Epithelial cell of prostate (primary cell): Measurements from ENCODE around the gene BNC2.

ENCODE experiments used
- DNase-seq: peaks from one replicate; pipeline ENCODE4 v3.0.0-alpha.2; 2011; ENCODE audit warnings: low read depth, low spot score
- H3K27ac ChIP-seq: fragments of 450-650 bp; 2 replicates; pipeline ENCODE4 v1.5.1; 2017; ENCODE audit warnings: mild to moderate bottlenecking

Gene BNC2

GRCh38 chr9:16689351-16689938, 181.0 kb downstream of the BNC2 start:
- H3K27ac ChIP-seq = no peak overlapping the region
- no peak for DNase-seq

- H3K27ac ChIP-seq = no peak overlapping the region
- DNase-seq = no peak
Observed at GRCh38 chr9:16688814-16689213, 181.7 kb downstream of the BNC2 start.

GRCh38 chr9:16687678-16688369, 182.6 kb downstream of the BNC2 start:
- DNase-seq = no peak
- no peak overlapping the region for H3K27ac ChIP-seq

- DNase-seq = no peak
- no peak overlapping the region for H3K27ac ChIP-seq
Observed at GRCh38 chr9:16683326-16683725, 187.1 kb downstream of the BNC2 start.

GRCh38 chr9:16682273-16682672, 188.2 kb downstream of the BNC2 start:
- H3K27ac ChIP-seq = no peak overlapping the region
- DNase-seq = no peak

- DNase-seq = no peak
- no peak overlapping the region for H3K27ac ChIP-seq
Observed at GRCh38 chr9:16681652-16681987, 188.8 kb downstream of the BNC2 start.

GRCh38 chr9:16680975-16681651, 189.4 kb downstream of the BNC2 start:
- no peak for DNase-seq
- H3K27ac ChIP-seq = no peak overlapping the region

GRCh38 chr9:16680541-16680940, 189.9 kb downstream of the BNC2 start:
- H3K27ac ChIP-seq = no peak overlapping the region
- no peak for DNase-seq

GRCh38 chr9:16679327-16679821, 191.1 kb downstream of the BNC2 start:
- no peak overlapping the region for H3K27ac ChIP-seq
- DNase-seq = no peak

- no peak for DNase-seq
- H3K27ac ChIP-seq = no peak overlapping the region
Observed at GRCh38 chr9:16676519-16676918, 194.0 kb downstream of the BNC2 start.

- DNase-seq = no peak
Observed at GRCh38 chr9:16675131-16675530, 195.3 kb downstream of the BNC2 start.

GRCh38 chr9:16673171-16673570, 197.3 kb downstream of the BNC2 start:
- H3K27ac ChIP-seq = no peak overlapping the region
- DNase-seq = no peak

More at GRCh38 chr9:16675131-16675530, 195.3 kb downstream of the BNC2 start:
- H3K27ac ChIP-seq = no peak overlapping the region

GRCh38 chr9:16672501-16672900, 198.0 kb downstream of the BNC2 start:
- DNase-seq = no peak
- no peak overlapping the region for H3K27ac ChIP-seq

- DNase-seq = peak; percentile 97
- H3K27ac ChIP-seq = peak overlapping the region; percentile 47
Observed at GRCh38 chr9:16671591-16672137, 198.8 kb downstream of the BNC2 start.

GRCh38 chr9:16670791-16671190, 199.7 kb downstream of the BNC2 start:
- no peak overlapping the region for H3K27ac ChIP-seq
- DNase-seq = no peak

- no peak overlapping the region for H3K27ac ChIP-seq
- DNase-seq = no peak
Observed at GRCh38 chr9:16668734-16669295, 201.7 kb downstream of the BNC2 start.

- DNase-seq = no peak
- H3K27ac ChIP-seq = no peak overlapping the region
Observed at GRCh38 chr9:16664211-16664610, 206.3 kb downstream of the BNC2 start.

GRCh38 chr9:16661816-16662215, 208.7 kb downstream of the BNC2 start:
- no peak for DNase-seq
- H3K27ac ChIP-seq = no peak overlapping the region

- H3K27ac ChIP-seq = no peak overlapping the region
- no peak for DNase-seq
Observed at GRCh38 chr9:16659096-16659495, 211.4 kb downstream of the BNC2 start.

- no peak for DNase-seq
- no peak overlapping the region for H3K27ac ChIP-seq
Observed at GRCh38 chr9:16656432-16657169, 213.9 kb downstream of the BNC2 start.
